GM18526 (cell line): ENCODE measurements around the gene TTC5.

Experiments used
- POLR2A ChIP-seq: IDR thresholded peaks from 3 replicates; pipeline ENCODE4 v1.6.1; 2011; ENCODE audit not compliant: insufficient read length; ENCODE audit errors: extremely low read depth

The TTC5 gene

GRCh38 chr14:20305265-20306078 is at the start of gene TTC5:
TTC5 (minus strand) TSS chr14:20305951; CDS start chr14:20305937, 14 bp downstream.
- TF ChIP-seq POLR2A, result no peak

- TF ChIP-seq POLR2A, result no peak
Observed at GRCh38 chr14:20350860-20351259, 45.1 kb upstream of the TTC5 start.

GRCh38 chr14:20350282-20350681 is 44.5 kb upstream of the TTC5 start:
- TF ChIP-seq POLR2A, result no peak

- no peak for TF ChIP-seq POLR2A
Observed at GRCh38 chr14:20347747-20348146, 42.0 kb upstream of the TTC5 start.

- no peak for TF ChIP-seq POLR2A
Observed at GRCh38 chr14:20346713-20347112, 41.0 kb upstream of the TTC5 start.

- TF ChIP-seq POLR2A, result no peak
Observed at GRCh38 chr14:20345366-20345765, 39.6 kb upstream of the TTC5 start.

- no peak for TF ChIP-seq POLR2A
Observed at GRCh38 chr14:20343862-20344220, 38.1 kb upstream of the TTC5 start.

GRCh38 chr14:20343092-20343861 is 37.5 kb upstream of the TTC5 start, which contains the start of gene PARP2:
PARP2 (plus strand) TSS chr14:20343635; CDS start chr14:20343642, 7 bp downstream.
- peak; percentile 99 for TF ChIP-seq POLR2A

- no peak for TF ChIP-seq POLR2A
Observed at GRCh38 chr14:20341646-20342045, 35.9 kb upstream of the TTC5 start.

GRCh38 chr14:20334017-20334416 is 28.3 kb upstream of the TTC5 start:
- no peak for TF ChIP-seq POLR2A

GRCh38 chr14:20333494-20333841 is 27.7 kb upstream of the TTC5 start:
- no peak for TF ChIP-seq POLR2A

- TF ChIP-seq POLR2A, result peak; percentile 42
Observed at GRCh38 chr14:20332788-20333493, 27.2 kb upstream of the TTC5 start, which contains the start of gene CCNB1IP1. CCNB1IP1 (minus strand) TSS chr14:20333279; CDS start chr14:20316523, 16,756 bp downstream.

- TF ChIP-seq POLR2A, result no peak
Observed at GRCh38 chr14:20332431-20332787, 26.7 kb upstream of the TTC5 start.

- TF ChIP-seq POLR2A, result no peak
Observed at GRCh38 chr14:20331053-20331613, 25.4 kb upstream of the TTC5 start.

GRCh38 chr14:20329355-20329754 is 23.6 kb upstream of the TTC5 start:
- TF ChIP-seq POLR2A, result no peak

GRCh38 chr14:20328705-20329104 is 23.0 kb upstream of the TTC5 start:
- TF ChIP-seq POLR2A, result no peak
